ENCODE measurements around the gene SLC2A4RG.

Gene SLC2A4RG

GRCh38 chr20:63742381-63743024 is 2.9 kb downstream of the SLC2A4RG start:
- H3K9ac ChIP-seq (ENCODE audit: low read length), result no peak overlapping the region
- peaks cover 11% of the 10 kb centered on the region for H3K4me1 ChIP-seq (ENCODE audit: control insufficient read depth, insufficient read depth, low read length)
- no peak overlapping the region for H3K4me3 ChIP-seq (ENCODE audit: low read length)
- H3K27ac ChIP-seq (ENCODE audit: low read depth, low read length), result no peak overlapping the region
- no peaks in the 10 kb centered on the region for H3K27me3 ChIP-seq (ENCODE audit: control insufficient read depth, insufficient read depth, low read length)
- peaks cover 2% of the 10 kb centered on the region for H3K36me3 ChIP-seq (ENCODE audit: control insufficient read depth, insufficient read depth, low read length)

- no peak overlapping the region for H3K4me3 ChIP-seq (ENCODE audit: low read length)
- H3K36me3 ChIP-seq (ENCODE audit: control insufficient read depth, insufficient read depth, low read length), result peaks cover 2% of the 10 kb centered on the region
- peaks cover 8% of the 10 kb centered on the region for H3K4me1 ChIP-seq (ENCODE audit: control insufficient read depth, insufficient read depth, low read length)
- H3K9ac ChIP-seq (ENCODE audit: low read length), result no peak overlapping the region
- H3K27ac ChIP-seq (ENCODE audit: low read depth, low read length), result no peak overlapping the region
- no peaks in the 10 kb centered on the region for H3K27me3 ChIP-seq (ENCODE audit: control insufficient read depth, insufficient read depth, low read length)
These were observed 3.8 kb downstream of the SLC2A4RG start for GRCh38 chr20:63743210-63743970.

GRCh38 chr20:63744158-63744557 is 4.6 kb downstream of the SLC2A4RG start:
- peaks cover 6% of the 10 kb centered on the region for H3K4me1 ChIP-seq (ENCODE audit: control insufficient read depth, insufficient read depth, low read length)
- H3K27me3 ChIP-seq (ENCODE audit: control insufficient read depth, insufficient read depth, low read length), result no peaks in the 10 kb centered on the region
- no peak overlapping the region for H3K9ac ChIP-seq (ENCODE audit: low read length)
- H3K36me3 ChIP-seq (ENCODE audit: control insufficient read depth, insufficient read depth, low read length), result peaks cover 2% of the 10 kb centered on the region
- H3K4me3 ChIP-seq (ENCODE audit: low read length), result no peak overlapping the region
- H3K27ac ChIP-seq (ENCODE audit: low read depth, low read length), result no peak overlapping the region

- no peak overlapping the region for H3K27ac ChIP-seq (ENCODE audit: low read depth, low read length)
- no peak overlapping the region for H3K9ac ChIP-seq (ENCODE audit: low read length)
- H3K27me3 ChIP-seq (ENCODE audit: control insufficient read depth, insufficient read depth, low read length), result no peaks in the 10 kb centered on the region
- H3K4me1 ChIP-seq (ENCODE audit: control insufficient read depth, insufficient read depth, low read length), result peaks cover 6% of the 10 kb centered on the region
- H3K36me3 ChIP-seq (ENCODE audit: control insufficient read depth, insufficient read depth, low read length), result peaks cover 2% of the 10 kb centered on the region
- H3K4me3 ChIP-seq (ENCODE audit: low read length), result no peak overlapping the region
These were observed 5.2 kb downstream of the SLC2A4RG start for GRCh38 chr20:63744574-63745423.

GRCh38 chr20:63745424-63745805 is 5.8 kb downstream of the SLC2A4RG start:
- no peak overlapping the region for H3K9ac ChIP-seq (ENCODE audit: low read length)
- no peak overlapping the region for H3K4me3 ChIP-seq (ENCODE audit: low read length)
- H3K27me3 ChIP-seq (ENCODE audit: control insufficient read depth, insufficient read depth, low read length), result no peaks in the 10 kb centered on the region
- peaks cover 2% of the 10 kb centered on the region for H3K36me3 ChIP-seq (ENCODE audit: control insufficient read depth, insufficient read depth, low read length)
- peaks cover 6% of the 10 kb centered on the region for H3K4me1 ChIP-seq (ENCODE audit: control insufficient read depth, insufficient read depth, low read length)
- no peak overlapping the region for H3K27ac ChIP-seq (ENCODE audit: low read depth, low read length)

- H3K4me1 ChIP-seq (ENCODE audit: control insufficient read depth, insufficient read depth, low read length), result peaks cover 5% of the 10 kb centered on the region
- no peak overlapping the region for H3K9ac ChIP-seq (ENCODE audit: low read length)
- H3K4me3 ChIP-seq (ENCODE audit: low read length), result no peak overlapping the region
- H3K27me3 ChIP-seq (ENCODE audit: control insufficient read depth, insufficient read depth, low read length), result no peaks in the 10 kb centered on the region
- peaks cover 2% of the 10 kb centered on the region for H3K36me3 ChIP-seq (ENCODE audit: control insufficient read depth, insufficient read depth, low read length)
- H3K27ac ChIP-seq (ENCODE audit: low read depth, low read length), result no peak overlapping the region
These were observed 6.6 kb downstream of the SLC2A4RG start for GRCh38 chr20:63745961-63746731.

GRCh38 chr20:63746751-63747315 is 7.3 kb downstream of the SLC2A4RG start:
- Histone ChIP-seq H3K36me3 (ENCODE audit: control insufficient read depth, insufficient read depth, low read length) (peaks cover 2% of the 10 kb centered on the region), H3K9ac (ENCODE audit: low read length) (no peak overlapping the region), H3K27me3 (ENCODE audit: control insufficient read depth, insufficient read depth, low read length) (no peaks in the 10 kb centered on the region), H3K27ac (ENCODE audit: low read depth, low read length) (no peak overlapping the region), H3K4me3 (ENCODE audit: low read length) (no peak overlapping the region), H3K4me1 (ENCODE audit: control insufficient read depth, insufficient read depth, low read length) (no peaks in the 10 kb centered on the region)

GRCh38 chr20:63747622-63748069 is 8.1 kb downstream of the SLC2A4RG start:
- H3K27me3 ChIP-seq (ENCODE audit: control insufficient read depth, insufficient read depth, low read length), result no peaks in the 10 kb centered on the region
- peaks cover 2% of the 10 kb centered on the region for H3K36me3 ChIP-seq (ENCODE audit: control insufficient read depth, insufficient read depth, low read length)
- no peak overlapping the region for H3K27ac ChIP-seq (ENCODE audit: low read depth, low read length)
- no peak overlapping the region for H3K9ac ChIP-seq (ENCODE audit: low read length)
- H3K4me3 ChIP-seq (ENCODE audit: low read length), result no peak overlapping the region
- H3K4me1 ChIP-seq (ENCODE audit: control insufficient read depth, insufficient read depth, low read length), result no peaks in the 10 kb centered on the region

GRCh38 chr20:63748070-63748933 is 8.7 kb downstream of the SLC2A4RG start:
- Histone ChIP-seq H3K4me3 (ENCODE audit: low read length) (no peak overlapping the region), H3K36me3 (ENCODE audit: control insufficient read depth, insufficient read depth, low read length) (peaks cover 2% of the 10 kb centered on the region), H3K9ac (ENCODE audit: low read length) (no peak overlapping the region), H3K27ac (ENCODE audit: low read depth, low read length) (no peak overlapping the region), H3K4me1 (ENCODE audit: control insufficient read depth, insufficient read depth, low read length) (no peaks in the 10 kb centered on the region), H3K27me3 (ENCODE audit: control insufficient read depth, insufficient read depth, low read length) (no peaks in the 10 kb centered on the region)

- peaks cover 2% of the 10 kb centered on the region for H3K36me3 ChIP-seq (ENCODE audit: control insufficient read depth, insufficient read depth, low read length)
- H3K4me1 ChIP-seq (ENCODE audit: control insufficient read depth, insufficient read depth, low read length), result no peaks in the 10 kb centered on the region
- no peak overlapping the region for H3K9ac ChIP-seq (ENCODE audit: low read length)
- no peak overlapping the region for H3K27ac ChIP-seq (ENCODE audit: low read depth, low read length)
- no peaks in the 10 kb centered on the region for H3K27me3 ChIP-seq (ENCODE audit: control insufficient read depth, insufficient read depth, low read length)
- H3K4me3 ChIP-seq (ENCODE audit: low read length), result no peak overlapping the region
These were observed 9.3 kb downstream of the SLC2A4RG start for GRCh38 chr20:63748934-63749270.
